Measurements from ENCODE around the gene GALNT7.

The GALNT7 gene

DNA sequence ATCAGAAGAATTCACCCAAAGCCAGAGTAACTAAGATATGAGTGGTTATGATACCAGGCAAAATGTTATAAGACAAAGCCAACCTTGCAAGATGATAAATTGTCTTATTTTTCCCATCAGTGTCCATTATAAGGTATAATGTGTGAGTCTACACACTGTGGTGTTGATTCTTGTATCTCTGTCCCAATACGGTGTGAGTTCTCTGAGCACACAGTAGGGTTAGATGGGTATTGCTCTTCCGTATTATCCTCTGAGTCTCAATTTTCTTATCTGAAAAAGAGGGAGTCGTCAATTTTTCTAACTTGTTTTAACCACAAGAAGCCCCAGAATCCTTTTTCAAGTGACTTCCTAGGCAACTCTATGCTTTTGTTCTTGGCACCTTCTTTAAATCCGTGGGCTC lies 95.6 kb downstream of the GALNT7 start:
- TF ChIP-seq, protein P1, sequence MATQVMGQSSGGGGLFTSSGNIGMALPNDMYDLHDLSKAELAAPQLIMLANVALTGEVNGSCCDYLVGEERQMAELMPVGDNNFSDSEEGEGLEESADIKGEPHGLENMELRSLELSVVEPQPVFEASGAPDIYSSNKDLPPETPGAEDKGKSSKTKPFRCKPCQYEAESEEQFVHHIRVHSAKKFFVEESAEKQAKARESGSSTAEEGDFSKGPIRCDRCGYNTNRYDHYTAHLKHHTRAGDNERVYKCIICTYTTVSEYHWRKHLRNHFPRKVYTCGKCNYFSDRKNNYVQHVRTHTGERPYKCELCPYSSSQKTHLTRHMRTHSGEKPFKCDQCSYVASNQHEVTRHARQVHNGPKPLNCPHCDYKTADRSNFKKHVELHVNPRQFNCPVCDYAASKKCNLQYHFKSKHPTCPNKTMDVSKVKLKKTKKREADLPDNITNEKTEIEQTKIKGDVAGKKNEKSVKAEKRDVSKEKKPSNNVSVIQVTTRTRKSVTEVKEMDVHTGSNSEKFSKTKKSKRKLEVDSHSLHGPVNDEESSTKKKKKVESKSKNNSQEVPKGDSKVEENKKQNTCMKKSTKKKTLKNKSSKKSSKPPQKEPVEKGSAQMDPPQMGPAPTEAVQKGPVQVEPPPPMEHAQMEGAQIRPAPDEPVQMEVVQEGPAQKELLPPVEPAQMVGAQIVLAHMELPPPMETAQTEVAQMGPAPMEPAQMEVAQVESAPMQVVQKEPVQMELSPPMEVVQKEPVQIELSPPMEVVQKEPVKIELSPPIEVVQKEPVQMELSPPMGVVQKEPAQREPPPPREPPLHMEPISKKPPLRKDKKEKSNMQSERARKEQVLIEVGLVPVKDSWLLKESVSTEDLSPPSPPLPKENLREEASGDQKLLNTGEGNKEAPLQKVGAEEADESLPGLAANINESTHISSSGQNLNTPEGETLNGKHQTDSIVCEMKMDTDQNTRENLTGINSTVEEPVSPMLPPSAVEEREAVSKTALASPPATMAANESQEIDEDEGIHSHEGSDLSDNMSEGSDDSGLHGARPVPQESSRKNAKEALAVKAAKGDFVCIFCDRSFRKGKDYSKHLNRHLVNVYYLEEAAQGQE (IDR thresholded peaks at IDR 0.05; ENCODE audit: insufficient read depth in 1 of 2, low read depth in 2 of 2, low read length in 2 of 2) = no peak
- no peak for TF ChIP-seq SIN3A (IDR thresholded peaks at IDR 0.05; ENCODE audit: borderline replicate concordance, insufficient read depth, low read length)

DNA sequence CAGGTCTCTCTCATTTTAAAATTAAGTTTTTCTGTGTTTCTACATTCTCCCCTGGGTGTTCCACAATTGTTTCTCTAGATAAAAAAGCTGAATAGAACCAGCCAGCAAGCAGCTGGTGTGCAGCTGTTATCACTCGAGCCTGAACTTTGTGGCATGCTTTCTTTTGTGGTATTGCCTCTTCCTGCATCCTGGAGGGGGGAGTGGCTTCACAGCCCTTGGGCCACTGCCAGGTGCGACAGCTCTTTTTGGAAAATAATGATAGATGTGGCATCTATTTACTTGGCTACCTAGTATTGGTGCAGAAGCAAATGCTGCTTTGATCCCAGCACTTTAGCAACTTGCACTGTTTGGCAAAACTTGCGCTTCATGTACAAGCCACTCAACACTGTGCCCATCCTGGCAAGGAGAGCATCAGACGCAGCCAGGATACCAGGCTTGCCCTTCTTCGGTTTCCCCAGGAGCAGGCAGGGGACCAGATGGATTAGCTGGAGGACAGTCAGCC lies 96.1 kb downstream of the GALNT7 start:
- TF ChIP-seq SIN3A (IDR thresholded peaks at IDR 0.05; ENCODE audit: borderline replicate concordance, insufficient read depth, low read length) (no peak), TAF1 (IDR thresholded peaks at IDR 0.05; ENCODE audit: borderline replicate concordance, insufficient read depth, low read length) (no peak), POLR2AphosphoS5 (IDR thresholded peaks at IDR 0.05; ENCODE audit: low read depth, low read length) (no peak), FOXP2 (optimal IDR thresholded peaks at IDR 0.05; ENCODE audit: borderline replicate concordance, extremely low read depth, extremely low read length, insufficient read depth) (no peak)
- TF ChIP-seq, protein P1 (IDR thresholded peaks at IDR 0.05; ENCODE audit: insufficient read depth in 1 of 2, low read depth in 2 of 2, low read length in 2 of 2) = no peak

DNA sequence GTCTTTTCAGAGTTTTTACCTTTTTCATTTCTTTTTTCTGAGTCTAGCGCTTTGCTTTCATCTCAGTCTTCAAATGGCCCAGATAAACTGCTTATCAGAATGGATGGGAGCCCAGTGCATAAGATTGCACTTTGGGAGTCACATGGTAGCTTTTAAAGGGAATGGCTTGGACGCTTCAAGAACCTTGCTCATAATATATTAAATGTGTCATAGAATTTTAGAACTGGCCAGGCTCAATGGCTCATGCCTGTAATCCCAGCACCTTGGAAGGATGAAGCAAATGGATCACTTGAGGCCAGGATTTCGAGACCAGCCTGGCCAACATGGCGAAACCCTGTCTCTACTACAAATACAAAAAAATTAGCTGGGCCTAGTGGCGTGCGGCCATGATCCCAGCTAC lies 97.1 kb downstream of the GALNT7 start:
- TF ChIP-seq, protein P1 (IDR thresholded peaks at IDR 0.05; ENCODE audit: insufficient read depth in 1 of 2, low read depth in 2 of 2, low read length in 2 of 2) = no peak
- no peak for TF ChIP-seq FOXP2 (optimal IDR thresholded peaks at IDR 0.05; ENCODE audit: borderline replicate concordance, extremely low read depth, extremely low read length, insufficient read depth)

DNA sequence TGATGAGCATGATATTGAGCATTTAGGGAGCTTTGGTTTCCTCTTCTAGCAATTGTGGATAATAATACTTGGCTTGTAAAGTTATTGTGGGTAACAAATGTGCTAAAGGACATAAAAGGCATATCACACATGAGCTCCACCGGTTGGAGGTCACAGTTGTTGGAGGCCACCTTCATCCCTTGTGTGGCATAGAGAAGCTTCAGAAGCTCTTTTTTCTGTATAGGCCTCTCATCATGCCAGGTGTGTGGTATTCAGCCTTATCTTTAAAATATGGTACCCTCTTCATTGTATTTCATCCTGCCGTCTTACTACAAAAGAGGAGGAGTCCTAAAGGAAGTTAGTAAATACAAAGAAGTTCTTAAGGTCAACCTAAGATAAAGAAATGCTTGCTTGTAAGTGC lies 99.1 kb downstream of the GALNT7 start:
- TF ChIP-seq SIN3A (IDR thresholded peaks at IDR 0.05; ENCODE audit: borderline replicate concordance, insufficient read depth, low read length) (no peak), FOXP2 (optimal IDR thresholded peaks at IDR 0.05; ENCODE audit: borderline replicate concordance, extremely low read depth, extremely low read length, insufficient read depth) (no peak), POLR2AphosphoS5 (IDR thresholded peaks at IDR 0.05; ENCODE audit: low read depth, low read length) (no peak), TAF1 (IDR thresholded peaks at IDR 0.05; ENCODE audit: borderline replicate concordance, insufficient read depth, low read length) (no peak)
- TF ChIP-seq, protein P1 (IDR thresholded peaks at IDR 0.05; ENCODE audit: insufficient read depth in 1 of 2, low read depth in 2 of 2, low read length in 2 of 2) = no peak

DNA sequence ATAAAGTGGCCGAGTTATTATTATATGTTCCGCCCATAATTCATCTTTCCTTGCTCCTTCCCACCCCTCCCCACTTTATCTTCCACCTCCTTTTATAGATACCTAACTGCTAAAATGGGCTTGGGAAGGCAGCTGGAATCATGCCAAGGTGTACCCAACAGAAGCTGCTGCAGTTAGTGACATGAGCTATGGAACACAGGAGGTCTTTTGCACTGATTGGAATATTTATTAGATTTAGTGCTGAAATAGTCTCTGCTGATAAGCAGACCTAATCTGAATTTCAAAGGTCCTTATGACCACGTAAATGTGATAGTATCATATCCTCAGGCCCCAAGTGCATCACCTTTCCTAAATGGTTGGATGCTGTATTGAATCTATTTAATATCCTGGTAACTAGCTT lies 100.7 kb downstream of the GALNT7 start:
- TF ChIP-seq FOXP2 (optimal IDR thresholded peaks at IDR 0.05; ENCODE audit: borderline replicate concordance, extremely low read depth, extremely low read length, insufficient read depth) = no peak
- TF ChIP-seq, protein P1 (IDR thresholded peaks at IDR 0.05; ENCODE audit: insufficient read depth in 1 of 2, low read depth in 2 of 2, low read length in 2 of 2) = no peak
- TF ChIP-seq POLR2AphosphoS5 (IDR thresholded peaks at IDR 0.05; ENCODE audit: low read depth, low read length) = no peak
- no peak for TF ChIP-seq SIN3A (IDR thresholded peaks at IDR 0.05; ENCODE audit: borderline replicate concordance, insufficient read depth, low read length)
- TF ChIP-seq TAF1 (IDR thresholded peaks at IDR 0.05; ENCODE audit: borderline replicate concordance, insufficient read depth, low read length) = no peak

Data from PFSK-1 (cell line).